ENCODE results near the gene GPRC5A.

- TF ChIP-seq CTCF (IDR thresholded peaks at IDR 0.05; ENCODE audit: low read length), result no peak
- no peak for TF ChIP-seq EZH2 (optimal IDR thresholded peaks at IDR 0.05; ENCODE audit: low read depth, low read length)
Measured at GRCh38 chr12:12885096-12885792, 6.1 kb upstream of the GPRC5A start.

Measured in MM.1S (cell line).